K562 (cell line): ENCODE results near the gene RBAK. TPM values are rescaled to one million over a fixed set of nuclear protein-coding genes. Genes with fewer than 3 reads are reported as not detected.

Experiments
- KLF6 ChIP-seq: fragments of 250-450 bp; sonication (Bioruptor Pico); IDR thresholded peaks from 2 replicates; pipeline ENCODE4 v1.4.0; 2020; ENCODE audit warnings: mild to moderate bottlenecking, moderate library complexity, borderline replicate concordance
- MEIS2 ChIP-seq: fragments of 450-650 bp; IDR thresholded peaks from 2 replicates; pipeline ENCODE4 v1.6.1; 2014; ENCODE audit warnings: mild to moderate bottlenecking; ENCODE audit not compliant: partially characterized antibody
- PHF8 ChIP-seq: fragments of 200-600 bp; sonication (generic); IDR thresholded peaks from 2 replicates; pipeline ENCODE4 v1.6.1; 2012; ENCODE audit warnings: mixed run types, mild to moderate bottlenecking, inconsistent platforms, low read length, moderate library complexity, borderline replicate concordance
- SAFB2 ChIP-seq: fragments of 200-400 bp; formaldehyde crosslinking; IDR thresholded peaks from 2 replicates; pipeline ENCODE4 v1.6.1; 2018; ENCODE audit warnings: borderline replicate concordance, low read length, low read depth, moderate library complexity; ENCODE audit not compliant: severe bottlenecking
- SIN3B ChIP-seq: fragments of 450-650 bp; IDR thresholded peaks from 2 replicates; pipeline ENCODE4 v1.6.1; 2017; ENCODE audit warnings: low read depth, mild to moderate bottlenecking, moderate library complexity
- TARDBP ChIP-seq: fragments of 450-650 bp; IDR thresholded peaks from 2 replicates; pipeline ENCODE4 v1.6.1; 2016
- TOE1 ChIP-seq, 2 experiments: fragments of 450-650 bp in 1 of 2; sonication (generic) in 1 of 2; formaldehyde crosslinking in 1 of 2; IDR thresholded peaks; 2 replicates each; pipeline versions ENCODE4 v1.7.1 to v1.8.0; 2016 to 2022; ENCODE audit warnings: borderline replicate concordance in 2 of 2, mild to moderate bottlenecking in 2 of 2, antibody characterized with exemption in 1 of 2, inconsistent platforms in 1 of 2, low read depth in 1 of 2, missing genetic modification reagents in 1 of 2, moderate library complexity in 1 of 2
- ZC3H4 ChIP-seq: sonication (generic); formaldehyde crosslinking; IDR thresholded peaks from 2 replicates; pipeline ENCODE4 v1.9.0; 2021; ENCODE audit warnings: missing genetic modification reagents, borderline replicate concordance
- ZNF431 ChIP-seq: sonication (generic); formaldehyde crosslinking; IDR thresholded peaks from 2 replicates; pipeline ENCODE4 v1.8.0; 2022; ENCODE audit warnings: mild to moderate bottlenecking, missing genetic modification reagents
- ZNF668 ChIP-seq: fragments of 250-450 bp; sonication (Bioruptor Pico); IDR thresholded peaks from 2 replicates; pipeline ENCODE4 v1.8.0; 2022; ENCODE audit warnings: mild to moderate bottlenecking, inconsistent platforms
- polyA plus RNA-seq, 8 experiments: library from polyadenylated mRNA; depleted of rRNA in 4 of 8; stranded (reverse) in 5 of 8; unstranded in 3 of 8; fragments of >200 nt; fragmentation: Nextera tagmentation in 2 of 8; fragmentation: Illumina TruSeq in 1 of 8; extraction: Ambion mirVana in 2 of 8; extraction: Trizol in 1 of 8; gene quantifications; 2 replicates each; pipeline versions ENCODE4 v1.2.1 to v1.2.3, GENCODE V29; 2011 to 2014; ENCODE audit warnings: inconsistent platforms in 1 of 8, missing spikeins in 1 of 8
- total RNA-seq, 7 experiments: library from RNA; depleted of rRNA in 6 of 7; stranded (reverse); fragments of >200 nt in 6 of 7; fragmentation: Illumina TruSeq in 2 of 7; extraction: Trizol in 2 of 7; gene quantifications; 2 replicates each; pipeline versions ENCODE4 v1.2.1 to v1.2.3, GENCODE V29; 2011 to 2021; ENCODE audit warnings: low replicate concordance in 1 of 7
- TF ChIP-seq, protein P1 (sequence below), 2 experiments: IDR thresholded peaks; 2 replicates each; pipeline ENCODE4 v1.6.1; 2012; ENCODE audit warnings: improper control_type of control experiment in 2 of 2, low read depth in 2 of 2, low read length in 2 of 2, borderline replicate concordance in 1 of 2
- TF ChIP-seq, protein P2 (sequence below): fragments of 200-800 bp; sonication (Bioruptor generic); IDR thresholded peaks from 2 replicates; pipeline ENCODE4 v1.6.1; 2017; ENCODE audit warnings: missing genetic modification characterization, missing compliant biosample characterization
- TF ChIP-seq, protein P3 (sequence below), 3 experiments: fragments of 200-800 bp in 1 of 3; fragments of 250-450 bp in 1 of 3; fragments of 450-650 bp in 1 of 3; sonication (Bioruptor Pico) in 1 of 3; sonication (Bioruptor generic) in 1 of 3; formaldehyde crosslinking in 1 of 3; IDR thresholded peaks; 2 replicates each; pipeline versions ENCODE4 v1.6.1 to v1.8.0; 2016 to 2022; ENCODE audit warnings: mild to moderate bottlenecking in 2 of 3, missing genetic modification characterization in 2 of 3, missing compliant biosample characterization in 1 of 3, moderate library complexity in 1 of 3
- TF ChIP-seq, protein P4 (sequence below): fragments of 450-650 bp; IDR thresholded peaks from 2 replicates; pipeline ENCODE4 v1.6.1; 2014; ENCODE audit warnings: low read depth, mild to moderate bottlenecking, moderate library complexity, borderline replicate concordance

RBAK gene
- total and polyA plus RNA-seq, 9 of the 15 experiments (the other 6 are each of a cell fraction or from before 2014, with no cell fraction given) = 2.7 to 13.2 (median 10.1) TPM

DNA sequence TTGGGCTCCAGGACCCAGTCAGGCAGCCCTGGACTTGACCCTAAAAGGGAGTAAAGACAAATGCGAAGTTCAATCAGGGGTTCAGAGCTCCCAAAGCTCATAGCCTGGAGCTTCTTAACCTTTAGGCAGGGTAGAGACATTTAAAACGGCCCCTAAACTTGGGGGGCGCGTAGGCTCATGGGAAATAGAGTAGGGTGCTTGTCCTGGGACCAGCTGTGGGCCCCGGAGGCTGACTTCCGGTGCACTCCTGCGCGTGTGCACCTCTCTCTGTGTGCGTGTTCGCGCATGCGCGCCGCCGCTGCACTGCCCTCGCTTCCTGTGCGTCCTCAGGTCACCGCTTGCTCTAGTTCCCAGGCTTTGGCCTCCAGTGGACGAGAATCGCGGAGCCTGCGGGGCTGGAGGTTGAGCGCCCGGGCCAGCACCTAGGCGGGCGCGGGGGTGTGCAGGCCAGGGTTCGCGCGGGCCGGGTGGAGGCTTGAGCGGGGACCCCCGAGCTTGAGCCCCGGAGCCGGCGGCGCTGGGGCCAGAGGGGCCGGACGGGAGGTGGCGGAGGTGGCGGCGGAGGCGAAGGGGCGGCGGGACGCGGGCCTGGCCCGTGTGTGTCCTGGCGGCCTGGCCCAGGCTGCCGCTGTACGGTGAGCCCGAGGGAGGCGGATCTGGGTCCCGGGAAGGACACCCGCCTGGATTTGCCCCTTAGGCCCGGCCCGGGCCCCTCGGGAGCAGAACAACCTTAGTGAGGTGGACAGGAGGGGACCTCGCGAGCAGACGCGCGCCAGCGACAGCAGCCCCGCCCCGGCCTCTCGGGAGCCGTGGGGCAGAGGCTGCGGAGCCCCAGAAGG lies at the start of gene RBAK (continued):
- TF ChIP-seq, protein P1, sequence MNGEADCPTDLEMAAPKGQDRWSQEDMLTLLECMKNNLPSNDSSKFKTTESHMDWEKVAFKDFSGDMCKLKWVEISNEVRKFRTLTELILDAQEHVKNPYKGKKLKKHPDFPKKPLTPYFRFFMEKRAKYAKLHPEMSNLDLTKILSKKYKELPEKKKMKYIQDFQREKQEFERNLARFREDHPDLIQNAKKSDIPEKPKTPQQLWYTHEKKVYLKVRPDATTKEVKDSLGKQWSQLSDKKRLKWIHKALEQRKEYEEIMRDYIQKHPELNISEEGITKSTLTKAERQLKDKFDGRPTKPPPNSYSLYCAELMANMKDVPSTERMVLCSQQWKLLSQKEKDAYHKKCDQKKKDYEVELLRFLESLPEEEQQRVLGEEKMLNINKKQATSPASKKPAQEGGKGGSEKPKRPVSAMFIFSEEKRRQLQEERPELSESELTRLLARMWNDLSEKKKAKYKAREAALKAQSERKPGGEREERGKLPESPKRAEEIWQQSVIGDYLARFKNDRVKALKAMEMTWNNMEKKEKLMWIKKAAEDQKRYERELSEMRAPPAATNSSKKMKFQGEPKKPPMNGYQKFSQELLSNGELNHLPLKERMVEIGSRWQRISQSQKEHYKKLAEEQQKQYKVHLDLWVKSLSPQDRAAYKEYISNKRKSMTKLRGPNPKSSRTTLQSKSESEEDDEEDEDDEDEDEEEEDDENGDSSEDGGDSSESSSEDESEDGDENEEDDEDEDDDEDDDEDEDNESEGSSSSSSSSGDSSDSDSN (IDR thresholded peaks at IDR 0.05; ENCODE audit: borderline replicate concordance in 1 of 2, low read depth in 2 of 2, low read length in 2 of 2) = peak; percentile 31 to 83; a peak in 2 of 4 replicates
- TF ChIP-seq TARDBP (0 out of 2 replicates have a peak, but pooled peaks have one; percentile 34), SAFB2 (no peak), TOE1 (IDR thresholded peaks at IDR 0.05; ENCODE audit: borderline replicate concordance) (peak; percentile 68; the same call in 1 of the 2 replicates), TOE1 (CRISPR knock-in tag; IDR thresholded peaks at IDR 0.05; ENCODE audit: borderline replicate concordance, low read depth) (no peak), PHF8 (peak; percentile 80; the same call in 1 of the 2 replicates), KLF6 (CRISPR knock-in tag) (0 out of 2 replicates have a peak, but pooled peaks have one; percentile 25), ZC3H4 (CRISPR knock-in tag) (peak; percentile 39; the same call in 1 of the 2 replicates), ZNF668 (CRISPR knock-in tag) (0 out of 2 replicates have a peak, but pooled peaks have one; percentile 20), MEIS2 (peak; percentile 97), ZNF431 (peak; percentile 51; the same call in 1 of the 2 replicates), SIN3B (peak; percentile 30; the same call in 1 of the 2 replicates)
- TF ChIP-seq, protein P2, sequence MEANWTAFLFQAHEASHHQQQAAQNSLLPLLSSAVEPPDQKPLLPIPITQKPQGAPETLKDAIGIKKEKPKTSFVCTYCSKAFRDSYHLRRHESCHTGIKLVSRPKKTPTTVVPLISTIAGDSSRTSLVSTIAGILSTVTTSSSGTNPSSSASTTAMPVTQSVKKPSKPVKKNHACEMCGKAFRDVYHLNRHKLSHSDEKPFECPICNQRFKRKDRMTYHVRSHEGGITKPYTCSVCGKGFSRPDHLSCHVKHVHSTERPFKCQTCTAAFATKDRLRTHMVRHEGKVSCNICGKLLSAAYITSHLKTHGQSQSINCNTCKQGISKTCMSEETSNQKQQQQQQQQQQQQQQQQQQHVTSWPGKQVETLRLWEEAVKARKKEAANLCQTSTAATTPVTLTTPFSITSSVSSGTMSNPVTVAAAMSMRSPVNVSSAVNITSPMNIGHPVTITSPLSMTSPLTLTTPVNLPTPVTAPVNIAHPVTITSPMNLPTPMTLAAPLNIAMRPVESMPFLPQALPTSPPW = peak; percentile 31; the same call in 1 of the 2 replicates
- TF ChIP-seq, protein P3, sequence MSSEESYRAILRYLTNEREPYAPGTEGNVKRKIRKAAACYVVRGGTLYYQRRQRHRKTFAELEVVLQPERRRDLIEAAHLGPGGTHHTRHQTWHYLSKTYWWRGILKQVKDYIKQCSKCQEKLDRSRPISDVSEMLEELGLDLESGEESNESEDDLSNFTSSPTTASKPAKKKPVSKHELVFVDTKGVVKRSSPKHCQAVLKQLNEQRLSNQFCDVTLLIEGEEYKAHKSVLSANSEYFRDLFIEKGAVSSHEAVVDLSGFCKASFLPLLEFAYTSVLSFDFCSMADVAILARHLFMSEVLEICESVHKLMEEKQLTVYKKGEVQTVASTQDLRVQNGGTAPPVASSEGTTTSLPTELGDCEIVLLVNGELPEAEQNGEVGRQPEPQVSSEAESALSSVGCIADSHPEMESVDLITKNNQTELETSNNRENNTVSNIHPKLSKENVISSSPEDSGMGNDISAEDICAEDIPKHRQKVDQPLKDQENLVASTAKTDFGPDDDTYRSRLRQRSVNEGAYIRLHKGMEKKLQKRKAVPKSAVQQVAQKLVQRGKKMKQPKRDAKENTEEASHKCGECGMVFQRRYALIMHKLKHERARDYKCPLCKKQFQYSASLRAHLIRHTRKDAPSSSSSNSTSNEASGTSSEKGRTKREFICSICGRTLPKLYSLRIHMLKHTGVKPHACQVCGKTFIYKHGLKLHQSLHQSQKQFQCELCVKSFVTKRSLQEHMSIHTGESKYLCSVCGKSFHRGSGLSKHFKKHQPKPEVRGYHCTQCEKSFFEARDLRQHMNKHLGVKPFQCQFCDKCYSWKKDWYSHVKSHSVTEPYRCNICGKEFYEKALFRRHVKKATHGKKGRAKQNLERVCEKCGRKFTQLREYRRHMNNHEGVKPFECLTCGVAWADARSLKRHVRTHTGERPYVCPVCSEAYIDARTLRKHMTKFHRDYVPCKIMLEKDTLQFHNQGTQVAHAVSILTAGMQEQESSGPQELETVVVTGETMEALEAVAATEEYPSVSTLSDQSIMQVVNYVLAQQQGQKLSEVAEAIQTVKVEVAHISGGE (CRISPR knock-in tag; IDR thresholded peaks at IDR 0.05) = peak in 1 of 3 experiments; percentile 86; a peak in 3 of 6 replicates
- TF ChIP-seq, protein P4, sequence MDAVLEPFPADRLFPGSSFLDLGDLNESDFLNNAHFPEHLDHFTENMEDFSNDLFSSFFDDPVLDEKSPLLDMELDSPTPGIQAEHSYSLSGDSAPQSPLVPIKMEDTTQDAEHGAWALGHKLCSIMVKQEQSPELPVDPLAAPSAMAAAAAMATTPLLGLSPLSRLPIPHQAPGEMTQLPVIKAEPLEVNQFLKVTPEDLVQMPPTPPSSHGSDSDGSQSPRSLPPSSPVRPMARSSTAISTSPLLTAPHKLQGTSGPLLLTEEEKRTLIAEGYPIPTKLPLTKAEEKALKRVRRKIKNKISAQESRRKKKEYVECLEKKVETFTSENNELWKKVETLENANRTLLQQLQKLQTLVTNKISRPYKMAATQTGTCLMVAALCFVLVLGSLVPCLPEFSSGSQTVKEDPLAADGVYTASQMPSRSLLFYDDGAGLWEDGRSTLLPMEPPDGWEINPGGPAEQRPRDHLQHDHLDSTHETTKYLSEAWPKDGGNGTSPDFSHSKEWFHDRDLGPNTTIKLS = peak; percentile 76; the same call in 1 of the 2 replicates
